ENCODE data around the gene ATP5PD. TPM values are rescaled to one million over a fixed set of nuclear protein-coding genes. Genes with fewer than 3 reads are reported as not detected.
A peak's percentile ranks its signal among the peaks of the same experiment; 100 is the strongest.

The ATP5PD gene
- total and polyA plus RNA-seq, 2 donors, result 136 to 334 TPM

DNA sequence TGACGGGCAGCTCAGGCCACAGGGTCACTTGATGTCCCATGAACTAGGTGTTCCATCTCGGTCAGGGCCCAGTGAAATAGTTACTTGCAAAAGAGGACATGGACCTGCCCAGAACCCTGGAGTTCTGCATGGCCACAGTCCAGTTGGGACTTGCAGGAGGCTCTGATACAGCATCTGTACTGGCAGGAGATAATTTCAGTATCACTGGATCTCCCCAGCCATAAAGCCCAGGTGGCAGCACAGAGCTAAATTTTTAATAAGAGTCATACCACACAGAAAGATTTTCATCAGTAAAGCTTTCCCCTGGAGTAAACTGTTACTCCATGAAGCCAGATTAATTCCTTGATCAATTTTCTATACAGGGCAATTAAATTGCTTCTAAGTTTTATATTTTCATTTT lies 23.0 kb upstream of the ATP5PD start:
- no peaks in the 10 kb centered on the region for H3K36me3 ChIP-seq (ENCODE audit: insufficient read depth)
- no peak overlapping the region for H3K27ac ChIP-seq (ENCODE audit: low read depth)
- DNase-seq (ENCODE audit: extremely low spot score), result no peak
- WGBS, result 92% methylated on average over 2 of the region's 2 CpGs
- H3K4me1 ChIP-seq (ENCODE audit: insufficient read depth), result no peaks in the 10 kb centered on the region
- no peak overlapping the region for H3K4me3 ChIP-seq (ENCODE audit: low read depth, low read length)

DNA sequence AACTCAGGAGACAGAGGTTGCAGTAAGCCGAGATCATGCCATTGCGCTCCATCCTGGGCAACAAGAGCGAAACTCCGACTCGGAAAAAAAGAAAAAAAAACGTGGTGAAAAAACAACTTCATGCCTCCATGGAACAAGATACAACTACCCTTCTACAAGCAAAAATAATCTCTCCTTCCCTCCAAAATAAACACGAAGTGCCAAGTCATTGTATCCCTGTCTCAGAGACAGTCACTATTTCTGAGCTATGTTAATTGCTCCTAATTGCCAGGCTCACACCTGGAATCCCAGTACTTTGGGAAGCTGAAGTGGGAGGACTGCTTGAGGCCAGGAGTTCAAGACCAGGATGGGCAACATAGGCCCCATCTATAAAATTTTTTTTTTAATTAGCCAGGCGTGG lies 22.0 kb upstream of the ATP5PD start:
- Histone ChIP-seq H3K27ac (ENCODE audit: low read depth) (no peak overlapping the region), H3K36me3 (ENCODE audit: insufficient read depth) (no peaks in the 10 kb centered on the region), H3K4me3 (ENCODE audit: low read depth, low read length) (no peak overlapping the region), H3K4me1 (ENCODE audit: insufficient read depth) (no peaks in the 10 kb centered on the region)
- 84% methylated on average over 8 of the region's 8 CpGs for WGBS
- DNase-seq (ENCODE audit: extremely low spot score), result no peak

DNA sequence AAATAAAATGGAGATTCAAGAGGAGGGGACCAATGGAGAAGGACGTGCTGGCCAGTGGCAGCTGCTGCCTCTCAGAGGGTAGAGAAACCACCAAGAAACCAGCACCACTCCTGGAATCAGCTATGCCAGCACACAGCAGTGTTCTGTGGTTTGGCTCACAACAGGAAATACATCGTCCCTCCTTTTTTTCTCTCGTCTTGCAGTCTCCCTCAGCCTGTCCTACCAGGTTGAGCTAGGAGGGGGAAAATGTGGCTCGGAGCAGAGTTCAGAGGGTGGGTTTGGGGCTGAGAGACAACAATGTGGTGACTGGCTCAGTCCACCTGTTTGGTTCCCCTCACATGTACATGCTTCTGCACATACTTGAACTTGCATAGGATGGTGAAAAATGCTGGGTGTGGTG lies 21.1 kb upstream of the ATP5PD start:
- 58% methylated on average over 4 of the region's 4 CpGs for WGBS

DNA sequence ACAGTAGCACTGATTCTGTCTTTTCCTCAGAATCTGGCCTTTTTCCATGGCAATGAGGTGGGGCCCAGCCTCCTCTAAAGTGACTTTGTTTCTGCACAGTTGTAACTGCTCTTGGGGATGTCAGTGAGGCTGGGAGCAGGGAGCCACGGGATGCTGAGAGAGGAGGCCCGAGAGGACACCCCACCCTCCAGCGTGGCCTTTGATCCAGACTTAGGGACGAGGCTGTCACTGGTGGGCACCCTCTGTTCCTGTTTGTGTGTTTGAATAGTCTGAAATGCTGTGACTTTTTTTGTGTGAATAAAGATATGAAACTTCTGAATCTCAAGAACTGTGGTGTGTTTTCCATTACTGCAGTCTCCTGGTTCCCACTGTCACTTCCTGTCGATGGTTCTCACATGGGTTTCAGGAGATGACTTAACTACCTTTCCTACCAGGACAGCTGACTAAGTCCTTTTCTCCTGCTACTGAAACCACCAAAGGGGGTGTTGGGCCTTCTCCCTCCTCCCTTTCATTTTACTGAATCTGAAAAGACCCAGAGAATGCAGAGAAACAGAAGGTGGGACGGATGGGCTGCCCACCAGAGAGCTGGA lies 18.9 kb upstream of the ATP5PD start:
- no peak overlapping the region for H3K27ac ChIP-seq (ENCODE audit: low read depth)
- no peak for DNase-seq (ENCODE audit: extremely low spot score)
- 74% methylated on average over 6 of the region's 6 CpGs for WGBS
- H3K4me3 ChIP-seq (ENCODE audit: low read depth, low read length), result no peak overlapping the region
- H3K4me1 ChIP-seq (ENCODE audit: insufficient read depth), result no peaks in the 10 kb centered on the region
- no peaks in the 10 kb centered on the region for H3K36me3 ChIP-seq (ENCODE audit: insufficient read depth)

More for the DNA sequence above, 21.1 kb upstream of the ATP5PD start:
- Histone ChIP-seq H3K4me1 (ENCODE audit: insufficient read depth) (no peaks in the 10 kb centered on the region), H3K4me3 (ENCODE audit: low read depth, low read length) (no peak overlapping the region), H3K36me3 (ENCODE audit: insufficient read depth) (no peaks in the 10 kb centered on the region), H3K27ac (ENCODE audit: low read depth) (no peak overlapping the region)
- no peak for DNase-seq (ENCODE audit: extremely low spot score)

DNA sequence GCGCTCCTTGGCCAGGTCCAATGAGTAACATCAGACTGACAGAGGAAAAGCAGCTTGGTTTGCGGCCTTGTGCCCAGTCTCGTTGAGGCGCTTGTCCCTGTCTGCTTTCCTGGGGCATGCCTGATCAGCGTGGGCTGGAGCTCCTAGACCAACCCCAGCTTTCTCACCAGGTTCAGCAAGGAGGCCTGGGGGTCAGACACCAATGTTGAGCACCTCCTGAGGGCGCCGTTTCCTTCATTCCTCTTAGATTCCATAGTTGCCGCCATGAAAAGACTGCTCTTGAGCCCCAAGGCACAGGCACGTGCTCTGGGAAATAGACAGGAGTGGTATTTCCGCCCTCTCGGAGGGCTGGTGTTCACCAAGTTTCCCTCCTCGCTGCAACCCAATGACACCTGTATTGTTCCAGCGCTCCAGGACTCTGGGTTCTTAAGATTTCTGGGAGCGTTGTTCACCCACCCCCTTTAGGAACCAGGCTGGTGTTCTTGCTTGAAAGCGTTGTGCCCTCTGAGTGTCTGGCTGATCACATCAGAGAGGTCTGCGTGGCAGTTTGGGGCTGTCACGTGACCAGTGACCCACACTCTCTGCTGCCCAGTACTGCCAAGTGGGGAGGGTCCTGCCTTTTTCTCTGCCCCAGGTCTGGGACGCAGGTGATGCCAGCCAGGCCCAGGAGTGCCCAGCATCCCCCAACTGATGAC lies 18.2 kb upstream of the ATP5PD start:
- no peaks in the 10 kb centered on the region for H3K36me3 ChIP-seq (ENCODE audit: insufficient read depth)
- H3K4me1 ChIP-seq (ENCODE audit: insufficient read depth), result no peaks in the 10 kb centered on the region
- no peak for DNase-seq (ENCODE audit: extremely low spot score)
- H3K27ac ChIP-seq (ENCODE audit: low read depth), result no peak overlapping the region
- H3K4me3 ChIP-seq (ENCODE audit: low read depth, low read length), result no peak overlapping the region
- WGBS, result 90% methylated on average over 18 of the region's 18 CpGs

DNA sequence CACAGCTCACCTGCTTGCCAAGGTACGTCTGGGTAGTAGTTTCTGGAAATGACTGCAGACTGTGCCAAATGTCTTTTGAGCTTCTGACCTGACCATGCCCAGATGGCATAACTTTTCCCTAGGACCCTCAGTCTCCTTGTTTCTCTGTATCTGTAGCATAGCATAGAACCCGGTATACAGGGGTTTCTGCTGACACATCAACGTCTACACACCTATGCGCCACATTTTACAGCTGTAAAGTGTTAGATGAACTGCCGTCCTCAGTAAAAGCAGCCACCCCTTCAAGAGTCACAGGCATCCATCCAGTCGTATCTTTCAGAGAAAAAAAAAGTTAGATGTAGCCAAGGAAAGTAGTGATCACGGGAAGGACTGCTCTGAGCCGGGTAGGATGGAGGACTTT lies 17.7 kb upstream of the ATP5PD start:
- no peaks in the 10 kb centered on the region for H3K4me1 ChIP-seq (ENCODE audit: insufficient read depth)
- DNase-seq (ENCODE audit: extremely low spot score), result no peak
- no peak overlapping the region for H3K27ac ChIP-seq (ENCODE audit: low read depth)
- no peak overlapping the region for H3K4me3 ChIP-seq (ENCODE audit: low read depth, low read length)
- 85% methylated on average over 8 of the region's 8 CpGs for WGBS
- no peaks in the 10 kb centered on the region for H3K36me3 ChIP-seq (ENCODE audit: insufficient read depth)

DNA sequence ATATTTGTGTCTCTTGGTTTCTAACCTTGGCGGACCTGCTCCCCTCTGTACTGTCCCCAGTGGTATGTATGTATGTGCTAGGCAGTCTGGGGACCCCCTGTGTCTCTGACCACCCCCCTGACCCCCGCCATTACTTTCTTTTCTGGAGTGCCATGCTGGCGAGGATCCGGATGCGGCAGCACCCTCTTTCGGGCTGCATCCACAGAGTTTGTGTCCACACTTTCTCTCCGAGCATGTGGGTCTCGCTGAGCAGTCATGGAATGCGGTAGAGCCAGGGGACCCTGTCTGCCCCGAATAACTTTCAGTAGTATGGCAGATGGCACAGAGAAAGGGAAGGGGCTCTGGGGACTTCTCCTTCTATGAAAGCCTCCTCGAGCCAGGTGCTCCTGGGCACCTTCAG lies 17.3 kb upstream of the ATP5PD start:
- 93% methylated on average over 11 of the region's 11 CpGs for WGBS
- Histone ChIP-seq H3K27ac (ENCODE audit: low read depth) (no peak overlapping the region), H3K4me3 (ENCODE audit: low read depth, low read length) (no peak overlapping the region), H3K36me3 (ENCODE audit: insufficient read depth) (no peaks in the 10 kb centered on the region), H3K4me1 (ENCODE audit: insufficient read depth) (no peaks in the 10 kb centered on the region)
- DNase-seq (ENCODE audit: extremely low spot score), result no peak

DNA sequence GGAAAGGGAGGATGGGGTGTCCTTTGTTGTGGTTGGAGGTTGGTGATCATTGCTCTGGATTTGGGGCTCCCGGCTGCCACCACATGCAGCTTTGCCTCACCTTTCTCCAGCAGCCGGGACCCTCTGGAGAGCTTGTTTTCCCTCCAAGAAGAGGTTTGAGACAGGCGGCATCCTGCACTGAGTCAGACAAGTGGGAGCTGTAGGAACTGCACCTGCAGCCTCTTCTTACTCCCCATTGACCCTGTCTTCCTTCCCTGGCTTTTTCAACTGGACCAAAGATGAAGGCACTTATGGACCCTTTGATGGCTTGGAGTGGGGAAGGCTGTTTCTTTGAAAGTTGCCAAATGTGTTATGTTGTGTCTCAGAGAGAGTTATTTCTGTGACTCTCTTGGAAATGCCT lies 16.9 kb upstream of the ATP5PD start:
- Histone ChIP-seq H3K27ac (ENCODE audit: low read depth) (no peak overlapping the region), H3K36me3 (ENCODE audit: insufficient read depth) (no peaks in the 10 kb centered on the region)
- 92% methylated on average over 3 of the region's 3 CpGs for WGBS

DNA sequence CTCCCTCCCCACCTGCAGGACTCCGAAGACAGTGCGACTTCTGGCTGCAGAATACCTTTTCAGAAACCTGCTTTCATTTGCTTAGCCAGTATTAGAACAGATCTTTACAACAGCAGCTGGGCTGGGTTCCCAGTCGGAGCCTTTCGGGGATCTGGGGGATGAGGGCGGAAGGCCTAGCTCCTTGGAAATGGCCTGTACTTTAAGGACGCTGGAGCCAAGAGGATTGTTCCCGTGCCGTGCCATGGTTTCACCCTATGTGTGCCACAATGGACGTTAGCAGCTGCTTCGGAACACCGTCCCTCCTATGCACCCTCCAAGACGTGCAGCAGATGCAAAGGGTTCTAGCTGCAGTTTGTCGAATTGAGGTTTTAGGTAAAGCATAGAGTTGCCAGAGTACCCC lies 16.4 kb upstream of the ATP5PD start:
- Histone ChIP-seq H3K27ac (ENCODE audit: low read depth) (no peak overlapping the region), H3K36me3 (ENCODE audit: insufficient read depth) (no peaks in the 10 kb centered on the region), H3K4me3 (ENCODE audit: low read depth, low read length) (no peak overlapping the region), H3K4me1 (ENCODE audit: insufficient read depth) (no peaks in the 10 kb centered on the region)
- WGBS, result 87% methylated on average over 13 of the region's 13 CpGs
- no peak for DNase-seq (ENCODE audit: extremely low spot score)

More for the DNA sequence above, 16.9 kb upstream of the ATP5PD start:
- H3K4me1 ChIP-seq (ENCODE audit: insufficient read depth), result no peaks in the 10 kb centered on the region
- no peak for DNase-seq (ENCODE audit: extremely low spot score)
- H3K4me3 ChIP-seq (ENCODE audit: low read depth, low read length), result no peak overlapping the region

DNA sequence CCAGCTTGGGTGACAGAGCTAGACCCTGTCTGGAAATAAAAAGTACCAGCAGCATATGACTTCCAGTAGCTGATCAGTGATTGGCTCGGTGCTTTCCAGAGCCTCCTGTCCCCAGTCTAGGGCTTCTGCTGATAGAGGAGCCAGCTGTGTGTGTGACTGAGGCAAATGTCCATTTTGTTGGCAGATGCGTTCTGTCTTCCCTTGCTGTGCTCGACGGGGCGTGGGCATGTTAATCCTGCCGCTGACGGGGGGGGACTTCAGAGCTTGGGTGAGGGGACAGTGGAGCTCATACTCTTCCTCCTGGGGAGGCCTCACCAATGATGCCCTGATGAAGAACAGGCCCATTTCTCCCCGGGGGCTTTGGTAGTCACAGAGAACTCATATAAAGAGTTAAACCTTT lies 14.8 kb upstream of the ATP5PD start:
- Histone ChIP-seq H3K27ac (ENCODE audit: low read depth) (no peak overlapping the region), H3K4me1 (ENCODE audit: insufficient read depth) (no peaks in the 10 kb centered on the region), H3K4me3 (ENCODE audit: low read depth, low read length) (no peak overlapping the region), H3K36me3 (ENCODE audit: insufficient read depth) (no peaks in the 10 kb centered on the region)
- WGBS, result 82% methylated on average over 8 of the region's 8 CpGs
- no peak for DNase-seq (ENCODE audit: extremely low spot score)

DNA sequence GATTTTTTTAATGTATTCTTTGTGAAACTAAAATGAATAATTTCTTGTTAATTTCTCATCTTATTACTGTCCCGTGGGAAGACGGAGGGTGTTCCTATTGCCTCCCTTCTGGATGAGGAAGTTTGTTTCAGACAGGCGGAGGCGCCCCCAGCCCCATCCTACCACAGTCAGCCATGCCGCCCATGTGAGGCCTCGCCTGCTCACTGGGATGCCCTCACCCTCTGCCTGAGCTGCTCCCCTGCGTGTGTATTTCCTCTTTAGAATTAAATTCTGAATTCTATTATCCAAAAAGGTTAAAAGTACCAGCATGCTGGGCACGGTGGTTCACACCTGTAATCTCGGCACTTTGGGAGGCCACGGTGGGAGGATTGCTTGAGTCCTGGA lies 14.3 kb upstream of the ATP5PD start:
- no peak for DNase-seq (ENCODE audit: extremely low spot score)
- Histone ChIP-seq H3K27ac (ENCODE audit: low read depth) (no peak overlapping the region), H3K4me3 (ENCODE audit: low read depth, low read length) (no peak overlapping the region), H3K4me1 (ENCODE audit: insufficient read depth) (no peaks in the 10 kb centered on the region), H3K36me3 (ENCODE audit: insufficient read depth) (no peaks in the 10 kb centered on the region)
- 95% methylated on average over 10 of the region's 10 CpGs for whole genome bisulfite sequencing

DNA sequence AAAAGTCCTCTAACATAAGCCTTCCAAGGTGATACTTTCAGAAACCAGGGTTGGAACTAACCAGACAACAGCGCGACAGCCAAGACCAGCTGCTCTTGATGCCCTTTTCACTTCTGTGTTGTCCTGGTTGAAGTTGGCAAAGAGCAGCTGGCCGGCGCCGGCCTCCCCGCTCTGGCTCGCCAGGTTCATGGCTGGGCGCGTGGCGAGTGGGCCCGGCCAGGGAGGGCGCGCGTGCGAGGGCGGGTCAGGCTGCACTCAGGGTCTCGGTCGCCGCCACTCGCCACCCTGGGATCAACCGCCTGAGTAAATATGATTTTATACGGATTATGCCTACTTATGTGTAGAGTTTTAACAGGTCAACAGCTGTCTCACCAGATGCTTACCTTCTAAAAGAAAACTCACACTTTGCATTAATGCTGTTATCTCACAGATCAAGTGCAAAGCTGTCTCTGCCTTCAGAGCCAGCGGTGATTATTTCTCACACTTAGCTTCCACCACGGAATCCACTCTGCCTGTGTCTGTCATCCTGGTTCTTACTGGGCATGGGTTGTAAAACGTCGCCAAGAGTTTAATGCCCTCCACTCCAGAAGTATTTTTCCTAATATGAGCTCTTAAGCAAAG lies 13.8 kb upstream of the ATP5PD start:
- WGBS, result 92% methylated on average over 26 of the region's 26 CpGs
- DNase-seq (ENCODE audit: extremely low spot score), result no peak
- no peak overlapping the region for H3K4me3 ChIP-seq (ENCODE audit: low read depth, low read length)
- no peaks in the 10 kb centered on the region for H3K4me1 ChIP-seq (ENCODE audit: insufficient read depth)
- no peaks in the 10 kb centered on the region for H3K36me3 ChIP-seq (ENCODE audit: insufficient read depth)
- H3K27ac ChIP-seq (ENCODE audit: low read depth), result no peak overlapping the region

DNA sequence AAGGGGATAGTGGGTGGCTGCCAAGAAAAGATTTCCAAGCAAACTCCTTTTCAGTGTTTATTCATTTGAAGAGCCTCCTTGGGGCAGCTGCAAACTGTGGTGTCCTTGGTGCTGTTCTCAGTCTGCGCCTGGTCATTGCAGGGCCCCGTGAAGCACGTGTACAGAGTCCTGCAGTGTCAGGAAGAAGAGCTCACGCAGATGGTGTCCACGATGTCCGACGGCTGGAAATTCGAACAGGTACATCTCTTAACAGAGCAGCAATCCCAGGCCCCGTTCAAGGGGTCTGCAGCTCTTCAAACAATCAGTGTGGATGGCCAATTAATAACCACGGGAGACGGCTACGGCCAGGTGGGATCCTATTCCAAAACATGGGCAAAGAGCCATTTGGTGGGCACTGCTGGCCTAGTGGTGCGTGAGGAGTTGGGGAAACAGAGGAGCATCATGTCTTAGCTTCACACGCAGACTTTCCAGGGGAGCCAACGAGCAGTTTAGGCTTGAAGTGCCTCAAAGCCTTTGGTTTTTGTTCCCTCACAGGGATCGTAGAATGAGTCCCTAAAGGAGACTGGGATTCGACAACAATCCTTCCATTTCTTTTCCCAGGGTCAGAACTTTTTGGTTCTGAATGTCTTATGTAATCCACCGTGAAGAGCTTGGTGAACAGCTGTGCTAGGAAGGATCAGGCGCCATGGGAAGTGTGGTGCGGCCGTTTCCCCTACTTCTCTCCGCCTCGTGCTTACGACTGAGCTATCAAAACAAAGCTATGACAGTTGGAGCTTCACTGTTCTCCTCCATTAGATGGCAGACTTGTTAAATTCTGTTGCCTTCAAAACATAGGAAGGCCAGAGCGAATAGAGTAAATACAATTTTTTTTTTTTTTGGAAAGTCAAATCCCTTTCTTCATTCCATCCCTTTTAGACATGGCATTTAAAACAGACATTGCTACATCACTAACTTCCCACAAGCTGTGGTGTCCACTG lies 12.9 kb upstream of the ATP5PD start:
- H3K4me3 ChIP-seq (ENCODE audit: low read depth, low read length), result no peak overlapping the region
- 59% methylated on average over 25 of the region's 25 CpGs for WGBS
- no peaks in the 10 kb centered on the region for H3K36me3 ChIP-seq (ENCODE audit: insufficient read depth)
- H3K4me1 ChIP-seq (ENCODE audit: insufficient read depth), result no peaks in the 10 kb centered on the region
- DNase-seq (ENCODE audit: extremely low spot score), result no peak
- H3K27ac ChIP-seq (ENCODE audit: low read depth), result peak overlapping the region; percentile 46
